Heart left ventricle (tissue), 13 donors: ENCODE data around the gene RAD51B.

Experiments used
- CTCF ChIP-seq, 12 donors: fragments of 200-600 bp; sonication (generic) in 4 of 12; IDR thresholded peaks; one replicate each; pipeline versions ENCODE4 v1.5.0 to v1.8.0; 2018 to 2022; ENCODE audit warnings: antibody characterized with exemption in 12 of 12, mild to moderate bottlenecking in 5 of 12
- POLR2A ChIP-seq, 2 donors: fragments of 450-650 bp; IDR thresholded peaks; one replicate each; pipeline ENCODE4 v1.6.1; 2017; ENCODE audit warnings: antibody characterized with exemption in 2 of 2, mild to moderate bottlenecking in 2 of 2, moderate library complexity in 2 of 2
- donor health status: ischemic (EF 13 %, LVEDD 7.1; RV severe dilation, severe dysfunction).
- donor health status: DM: no; HTN: yes; CAD: no.
- donor health status: DM: no; HTN: no; CAD: no.
- donor health status: ischemic (EF 25% LVEDD 6.9; RV normal size, moderate dysfunction).
- donor health status: ischemic (EF 25% LVEDD 5.7; RV mildly dilated, moderate dysfunction).
- donor health status: ischemic (EF 35%, LVEDD 5.7; RV mildly dilated, moderate dysfunction).
- donor health status: nonischemic (EF 11% LVEDD 7.7; RV severe dilation, severe dysfunction).
- donor health status: DM: yes; HTN: yes; CAD: no.
- donor health status: PGD.
- donor health status: ischemic (EF 29% LVEDD 5.4; RV normal size, mild dysfunction).
- donor health status: nonischemic (EF 23%, LVEDD 6.1; RV moderate dilation, normal function).

- TF ChIP-seq CTCF (IDR thresholded peaks at IDR 0.05) (no peak), POLR2A (IDR thresholded peaks at IDR 0.05) (no peak)
Measured at GRCh38 chr14:68172216-68172615, 352.6 kb downstream of the RAD51B start.
